ENCODE results near the gene SHROOM1.

GRCh38 chr5:132838516-132839282, 8.3 kb upstream of the SHROOM1 start:
- TF ChIP-seq CTCF (conservative IDR thresholded peaks at IDR 0.05 in 1 of 2, IDR thresholded peaks at IDR 0.05 in 1 of 2; ENCODE audit: low read depth in 1 of 2, low read length in 2 of 2) (no peak), EZH2 (IDR thresholded peaks at IDR 0.05; ENCODE audit: low read length, missing control alignments) (no peak)
